CD8-positive, alpha-beta memory T cell (primary cell): Measurements from ENCODE around the gene CXCL12. TPM values are rescaled to one million over a fixed set of nuclear protein-coding genes. Genes with fewer than 3 reads are reported as not detected.

Experiments used
- CTCF ChIA-PET: fragments of 350-600 bp; sonication (Branson Sonifier 250); formaldehyde crosslinking; loops from one replicate; lab custom pipeline; 2021; ENCODE audit warnings: antibody characterized with exemption; lab: Charles Lee
- POLR2A ChIA-PET: fragments of 350-600 bp; sonication (Branson Sonifier 250); formaldehyde crosslinking; loops from one replicate; lab custom pipeline; 2021; ENCODE audit warnings: antibody characterized with exemption; lab: Charles Lee
- DNase-seq, 5 donors: peaks; one replicate each; pipeline versions ENCODE4 v3.0.0 to v3.0.0-alpha.2; 2020 to 2022; ENCODE audit warnings: mixed read lengths in 1 of 5
- H3K27ac ChIP-seq: one replicate; pipeline ENCODE4 v1.7.0; 2013; ENCODE audit warnings: low read depth, mild to moderate bottlenecking, low read length, moderate library complexity
- H3K27me3 ChIP-seq: 2 replicates; pipeline ENCODE4 v1.7.0; 2013; ENCODE audit warnings: low read length, mild to moderate bottlenecking; ENCODE audit not compliant: insufficient read depth, poor library complexity, severe bottlenecking
- H3K36me3 ChIP-seq: 2 replicates; pipeline ENCODE4 v1.7.0; 2013; ENCODE audit warnings: mild to moderate bottlenecking, low read length, moderate library complexity; ENCODE audit not compliant: insufficient read depth
- H3K4me1 ChIP-seq: 2 replicates; pipeline ENCODE4 v1.7.0; 2013; ENCODE audit warnings: mild to moderate bottlenecking, low read length, moderate library complexity; ENCODE audit not compliant: insufficient read depth
- H3K4me3 ChIP-seq: 2 replicates; pipeline ENCODE4 v1.7.0; 2013; ENCODE audit warnings: mild to moderate bottlenecking, low read length
- H3K9me3 ChIP-seq: 2 replicates; pipeline ENCODE4 v1.7.0; 2013; ENCODE audit warnings: mild to moderate bottlenecking, low read length
- H3K27ac Mint-ChIP-seq, 8 donors: one replicate each; pipeline ENCODE4 v1.8.0; 2020 to 2021; ENCODE audit warnings: mixed read lengths in 8 of 8, mild to moderate bottlenecking in 6 of 8, inconsistent platforms in 3 of 8, moderate library complexity in 3 of 8
- H3K27me3 Mint-ChIP-seq, 2 donors: one replicate each; pipeline ENCODE4 v1.8.0; 2020 to 2021; ENCODE audit warnings: mixed read lengths in 2 of 2, mild to moderate bottlenecking in 1 of 2, moderate library complexity in 1 of 2
- H3K36me3 Mint-ChIP-seq, 3 donors: one replicate each; pipeline ENCODE4 v1.8.0; 2020 to 2021; ENCODE audit warnings: mixed read lengths in 3 of 3, inconsistent platforms in 1 of 3, mild to moderate bottlenecking in 1 of 3
- H3K4me1 Mint-ChIP-seq, 3 donors: one replicate each; pipeline ENCODE4 v1.8.0; 2020 to 2021; ENCODE audit warnings: mixed read lengths in 3 of 3, inconsistent platforms in 1 of 3, mild to moderate bottlenecking in 1 of 3
- H3K4me3 Mint-ChIP-seq, 7 donors: one replicate each; pipeline ENCODE4 v1.8.0; 2020 to 2021; ENCODE audit warnings: mixed read lengths in 7 of 7, mild to moderate bottlenecking in 6 of 7, moderate library complexity in 4 of 7, inconsistent platforms in 2 of 7
- H3K9me3 Mint-ChIP-seq, 5 donors: one replicate each; pipeline ENCODE4 v1.8.0; 2020 to 2022; ENCODE audit warnings: mixed read lengths in 5 of 5, mild to moderate bottlenecking in 3 of 5, moderate library complexity in 2 of 5, inconsistent platforms in 1 of 5
- polyA plus RNA-seq: library from polyadenylated mRNA; unstranded; fragments of 300-500 nt; fragmentation: Illumina TruSeq; gene quantifications from one replicate; pipeline ENCODE4 v1.2.3, GENCODE V29; 2021
- total RNA-seq, 2 experiments: library from RNA; stranded (reverse); gene quantifications; one replicate each; pipeline ENCODE4 v1.2.3, GENCODE V29; 2021

Gene CXCL12
- total and polyA plus RNA-seq, 3 experiments from 2014 or later, result not detected

GRCh38 chr10:44352316-44353127 is 32.4 kb downstream of the CXCL12 start:
- Mint-ChIP-seq H3K9me3 (no peaks in the 10 kb centered on the region), H3K4me1 (no peaks in the 10 kb centered on the region), H3K27me3 (peaks cover 4 to 10% of the 10 kb centered on the region in 2 donors), H3K4me3 (no peak overlapping the region), H3K36me3 (no peaks in the 10 kb centered on the region), H3K27ac (no peak overlapping the region)
- H3K27me3 ChIP-seq, result no peaks in the 10 kb centered on the region
- H3K36me3 ChIP-seq, result no peaks in the 10 kb centered on the region
- H3K4me3 ChIP-seq, result no peak overlapping the region
- no peak overlapping the region for H3K27ac ChIP-seq
- ChIA-PET POLR2A (no interaction called here), CTCF (no interaction called here)
- H3K4me1 ChIP-seq, result no peaks in the 10 kb centered on the region
- DNase-seq, result no peak
- no peaks in the 10 kb centered on the region for H3K9me3 ChIP-seq

DNA sequence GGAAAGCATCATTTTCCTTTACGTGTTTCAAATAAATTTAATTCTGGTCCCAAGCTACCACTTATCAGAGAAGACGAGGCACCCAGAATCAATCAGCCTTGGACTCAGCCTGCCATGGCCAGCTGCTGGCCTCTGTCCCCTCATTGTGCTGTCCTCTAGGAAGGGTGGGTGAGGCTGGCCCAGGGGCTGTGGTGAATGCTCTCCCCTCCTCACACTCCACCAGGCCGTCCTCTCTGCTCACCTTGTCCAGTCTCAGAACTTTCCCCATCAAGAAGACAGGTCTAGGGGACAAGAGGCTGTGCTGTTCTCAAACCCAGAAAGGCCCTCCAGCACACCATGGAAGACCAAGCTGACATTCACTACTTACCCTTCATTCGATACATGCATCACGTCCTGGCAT is 36.4 kb downstream of the CXCL12 start:
- no peaks in the 10 kb centered on the region for H3K9me3 Mint-ChIP-seq
- Histone ChIP-seq H3K36me3 (no peaks in the 10 kb centered on the region), H3K27me3 (no peaks in the 10 kb centered on the region), H3K27ac (no peak overlapping the region), H3K4me1 (no peaks in the 10 kb centered on the region), H3K9me3 (no peaks in the 10 kb centered on the region), H3K4me3 (no peak overlapping the region)
- H3K27me3 Mint-ChIP-seq, result peaks cover 13 to 14% of the 10 kb centered on the region in 2 donors
- no peak overlapping the region for H3K27ac Mint-ChIP-seq
- ChIA-PET POLR2A (no interaction called here), CTCF (no interaction called here)
- no peak for DNase-seq
- H3K36me3 Mint-ChIP-seq, result no peaks in the 10 kb centered on the region
- no peaks in the 10 kb centered on the region for H3K4me1 Mint-ChIP-seq
- no peak overlapping the region for H3K4me3 Mint-ChIP-seq

DNA sequence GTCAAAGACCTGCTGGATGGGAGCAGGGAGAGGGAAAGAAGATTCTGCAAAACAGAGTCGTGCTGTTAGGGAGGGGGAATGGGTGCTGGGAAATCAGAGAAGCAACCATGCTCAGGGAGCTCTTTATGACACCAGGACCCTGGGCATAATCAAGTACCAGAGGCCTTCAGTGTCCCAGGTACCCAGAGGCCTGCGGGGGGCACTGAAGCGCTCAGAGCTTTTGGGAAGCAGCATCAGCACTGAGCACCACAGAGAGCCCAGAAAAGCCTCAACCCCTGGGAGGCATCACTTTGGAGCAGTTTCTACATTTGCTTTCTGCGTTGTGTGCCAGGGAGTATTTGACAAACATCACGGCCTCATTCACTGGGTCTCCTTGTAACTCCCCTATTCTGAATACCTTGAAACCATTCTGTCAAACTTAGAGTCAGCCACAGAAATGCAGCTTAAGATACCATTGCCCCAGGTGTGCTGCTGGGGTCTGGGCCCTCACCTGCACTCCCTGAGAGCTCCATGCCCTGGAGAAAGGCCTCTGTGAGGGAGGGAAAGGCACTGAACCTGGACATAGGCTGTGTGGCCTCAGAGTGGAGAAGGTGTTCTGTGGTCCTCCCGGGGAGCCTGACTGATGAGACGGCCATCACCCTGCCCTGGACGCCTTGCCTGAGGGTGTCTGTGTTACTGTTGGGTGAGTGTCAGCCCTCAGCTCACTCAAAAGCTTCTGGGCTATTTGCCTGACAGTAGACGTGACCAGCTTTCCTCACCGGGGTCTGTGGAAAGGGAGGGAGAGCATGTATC is 37.1 kb downstream of the CXCL12 start:
- Mint-ChIP-seq H3K4me1 (no peaks in the 10 kb centered on the region), H3K4me3 (no peak overlapping the region), H3K27me3 (peaks cover 12 to 15% of the 10 kb centered on the region in 2 donors), H3K9me3 (no peaks in the 10 kb centered on the region), H3K36me3 (no peaks in the 10 kb centered on the region), H3K27ac (no peak overlapping the region)
- no peaks in the 10 kb centered on the region for H3K27me3 ChIP-seq
- H3K36me3 ChIP-seq, result no peaks in the 10 kb centered on the region
- no peak for DNase-seq
- CTCF ChIA-PET, result no interaction called here
- H3K27ac ChIP-seq, result no peak overlapping the region
- no peak overlapping the region for H3K4me3 ChIP-seq
- POLR2A ChIA-PET, result no interaction called here
- H3K4me1 ChIP-seq, result no peaks in the 10 kb centered on the region
- no peaks in the 10 kb centered on the region for H3K9me3 ChIP-seq

DNA sequence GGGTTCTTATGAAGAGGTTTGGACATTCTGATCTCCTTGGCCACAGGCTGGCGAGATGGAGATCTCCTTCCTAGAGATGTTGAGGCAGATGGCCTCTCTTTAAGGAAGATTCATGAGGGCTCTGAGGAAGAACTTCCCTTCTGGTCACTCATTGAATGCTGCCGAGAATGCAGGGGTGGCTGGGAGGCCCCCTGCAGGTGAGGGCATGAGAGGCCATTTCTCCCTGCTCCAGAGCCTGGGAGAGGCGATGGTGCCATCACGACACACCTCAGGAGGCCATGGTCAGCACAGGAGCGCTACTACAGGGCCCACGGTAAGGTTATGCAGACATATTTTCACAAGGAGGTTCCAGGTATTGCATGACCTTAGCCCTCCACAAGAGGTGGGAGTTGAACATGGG is 40.2 kb downstream of the CXCL12 start:
- no peak overlapping the region for H3K4me3 ChIP-seq
- Mint-ChIP-seq H3K4me1 (no peaks in the 10 kb centered on the region), H3K9me3 (no peaks in the 10 kb centered on the region), H3K27ac (no peak overlapping the region), H3K27me3 (peaks cover 8 to 20% of the 10 kb centered on the region in 2 donors), H3K4me3 (no peak overlapping the region), H3K36me3 (no peaks in the 10 kb centered on the region)
- H3K27ac ChIP-seq, result no peak overlapping the region
- no peaks in the 10 kb centered on the region for H3K36me3 ChIP-seq
- CTCF ChIA-PET, result no interaction called here
- no peaks in the 10 kb centered on the region for H3K9me3 ChIP-seq
- DNase-seq, result no peak
- no peaks in the 10 kb centered on the region for H3K4me1 ChIP-seq
- POLR2A ChIA-PET, result no interaction called here
- no peaks in the 10 kb centered on the region for H3K27me3 ChIP-seq

GRCh38 chr10:44343843-44344242 is 41.1 kb downstream of the CXCL12 start:
- H3K9me3 ChIP-seq, result no peaks in the 10 kb centered on the region
- H3K27me3 ChIP-seq, result no peaks in the 10 kb centered on the region
- no peaks in the 10 kb centered on the region for H3K36me3 ChIP-seq
- no peak for DNase-seq
- Mint-ChIP-seq H3K9me3 (no peaks in the 10 kb centered on the region), H3K36me3 (no peaks in the 10 kb centered on the region), H3K4me3 (no peak overlapping the region), H3K4me1 (no peaks in the 10 kb centered on the region), H3K27ac (no peak overlapping the region), H3K27me3 (peaks cover 10 to 20% of the 10 kb centered on the region in 2 donors)
- H3K27ac ChIP-seq, result no peak overlapping the region
- H3K4me1 ChIP-seq, result no peaks in the 10 kb centered on the region
- H3K4me3 ChIP-seq, result no peak overlapping the region
- CTCF ChIA-PET, result no interaction called here
- POLR2A ChIA-PET, result no interaction called here

- Mint-ChIP-seq H3K36me3 (no peaks in the 10 kb centered on the region), H3K27me3 (peaks cover 10 to 20% of the 10 kb centered on the region in 2 donors), H3K4me3 (no peak overlapping the region), H3K4me1 (no peaks in the 10 kb centered on the region), H3K9me3 (no peaks in the 10 kb centered on the region), H3K27ac (no peak overlapping the region)
- ChIA-PET POLR2A (no interaction called here), CTCF (no interaction called here)
- no peaks in the 10 kb centered on the region for H3K9me3 ChIP-seq
- H3K4me1 ChIP-seq, result no peaks in the 10 kb centered on the region
- H3K36me3 ChIP-seq, result no peaks in the 10 kb centered on the region
- DNase-seq, result no peak
- H3K4me3 ChIP-seq, result no peak overlapping the region
- no peak overlapping the region for H3K27ac ChIP-seq
- no peaks in the 10 kb centered on the region for H3K27me3 ChIP-seq
These were observed 43.0 kb downstream of the CXCL12 start for GRCh38 chr10:44341886-44342285.

DNA sequence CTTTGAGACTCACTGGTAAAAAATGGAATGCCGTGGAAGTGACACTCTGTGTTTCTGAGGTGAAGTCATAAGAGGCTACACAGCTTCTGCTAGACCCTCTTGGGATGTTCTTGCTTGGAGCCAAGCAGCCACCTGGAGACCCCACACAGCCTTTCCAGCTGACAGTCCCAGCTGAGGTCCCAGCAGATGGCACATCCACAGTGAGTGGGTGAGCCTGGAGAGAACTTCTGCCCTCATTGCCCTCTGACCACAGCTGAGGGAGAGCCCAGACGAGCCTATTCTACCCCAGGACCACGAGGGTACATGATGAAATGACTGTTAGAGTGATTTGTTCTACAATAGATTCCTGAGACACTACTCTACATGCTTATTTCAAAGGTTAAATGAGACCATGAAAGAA is 44.3 kb downstream of the CXCL12 start:
- peaks cover 9 to 20% of the 10 kb centered on the region in 2 donors for H3K27me3 Mint-ChIP-seq
- no peak for DNase-seq
- no peaks in the 10 kb centered on the region for H3K36me3 Mint-ChIP-seq
- no peaks in the 10 kb centered on the region for H3K4me1 Mint-ChIP-seq
- Histone ChIP-seq H3K4me3 (no peak overlapping the region), H3K4me1 (no peaks in the 10 kb centered on the region), H3K27ac (no peak overlapping the region), H3K9me3 (no peaks in the 10 kb centered on the region), H3K27me3 (no peaks in the 10 kb centered on the region), H3K36me3 (no peaks in the 10 kb centered on the region)
- ChIA-PET CTCF (no interaction called here), POLR2A (no interaction called here)
- H3K27ac Mint-ChIP-seq, result no peak overlapping the region
- no peaks in the 10 kb centered on the region for H3K9me3 Mint-ChIP-seq
- H3K4me3 Mint-ChIP-seq, result no peak overlapping the region

GRCh38 chr10:44339218-44339617 is 45.7 kb downstream of the CXCL12 start:
- H3K27ac Mint-ChIP-seq, result no peak overlapping the region
- H3K9me3 Mint-ChIP-seq, result no peaks in the 10 kb centered on the region
- no peaks in the 10 kb centered on the region for H3K36me3 ChIP-seq
- no peaks in the 10 kb centered on the region for H3K27me3 ChIP-seq
- no peaks in the 10 kb centered on the region for H3K4me1 ChIP-seq
- H3K36me3 Mint-ChIP-seq, result no peaks in the 10 kb centered on the region
- H3K4me1 Mint-ChIP-seq, result no peaks in the 10 kb centered on the region
- no peaks in the 10 kb centered on the region for H3K9me3 ChIP-seq
- ChIA-PET CTCF (no interaction called here), POLR2A (no interaction called here)
- H3K4me3 ChIP-seq, result no peak overlapping the region
- DNase-seq, result no peak
- peaks cover 4 to 16% of the 10 kb centered on the region in 2 donors for H3K27me3 Mint-ChIP-seq
- no peak overlapping the region for H3K4me3 Mint-ChIP-seq
- H3K27ac ChIP-seq, result no peak overlapping the region
